HG03342 (cell line): ENCODE data around the gene FCHO2.

Experiments used
- ATAC-seq: cut with Tn5 transposase; IDR thresholded peaks from one replicate; pipeline ENCODE4 v1.9.1; 2021; ENCODE audit warnings: mild to moderate bottlenecking, moderate library complexity; ENCODE audit not compliant: unreplicated experiment

Gene FCHO2

GRCh38 chr5:73131711-73132425 lies 176.0 kb downstream of the FCHO2 start:
- no peak for ATAC-seq

- ATAC-seq, result no peak
Observed at GRCh38 chr5:73132759-73133158, 176.9 kb downstream of the FCHO2 start.

GRCh38 chr5:73135021-73135420 lies 179.2 kb downstream of the FCHO2 start:
- no peak for ATAC-seq

- ATAC-seq, result no peak
Observed at GRCh38 chr5:73135429-73136054, 179.7 kb downstream of the FCHO2 start.

- no peak for ATAC-seq
Observed at GRCh38 chr5:73136055-73136562, 180.3 kb downstream of the FCHO2 start.

GRCh38 chr5:73137563-73138530 lies 182.0 kb downstream of the FCHO2 start:
- ATAC-seq, result no peak

- ATAC-seq, result no peak
Observed at GRCh38 chr5:73139485-73139884, 183.6 kb downstream of the FCHO2 start.
